Activated naive CD8-positive, alpha-beta T cell treated with anti-CD3 and anti-CD28 coated beads, Interleukin-2, amount 10 ng/mL, durations not matched to agents 7 days and 5 days (primary cell): ENCODE data around the gene ECI1. TPM values are rescaled to one million over a fixed set of nuclear protein-coding genes. Genes with fewer than 3 reads are reported as not detected.

Experiments used
- ATAC-seq: fragments of 150-1000 bp; cut with Tn5 transposase; one replicate; pipeline ENCODE4 v1.10.0; 2021; ENCODE audit warnings: low read depth, moderate library complexity
- POLR2A ChIA-PET: fragments of 350-600 bp; sonication (Branson Sonifier 250); formaldehyde crosslinking; loops from one replicate; lab custom pipeline; 2021; ENCODE audit warnings: antibody characterized with exemption; lab: Charles Lee
- DNase-seq: peaks from one replicate; pipeline ENCODE4 v3.0.0; 2021
- H3K27ac Mint-ChIP-seq: one replicate; pipeline ENCODE4 v1.8.0; 2022; ENCODE audit warnings: mild to moderate bottlenecking, mixed read lengths
- H3K27me3 Mint-ChIP-seq: one replicate; pipeline ENCODE4 v1.8.0; 2022; ENCODE audit warnings: mild to moderate bottlenecking, moderate library complexity, mixed read lengths
- H3K36me3 Mint-ChIP-seq: one replicate; pipeline ENCODE4 v1.8.0; 2021; ENCODE audit warnings: mild to moderate bottlenecking, mixed read lengths
- H3K4me1 Mint-ChIP-seq: one replicate; pipeline ENCODE4 v1.8.0; 2021; ENCODE audit warnings: mixed read lengths
- H3K4me3 Mint-ChIP-seq: one replicate; pipeline ENCODE4 v1.8.0; 2022; ENCODE audit warnings: mild to moderate bottlenecking, moderate library complexity, mixed read lengths
- H3K9me3 Mint-ChIP-seq: one replicate; pipeline ENCODE4 v1.8.0; 2021; ENCODE audit warnings: mixed read lengths
- total RNA-seq, 2 experiments: library from RNA; stranded (reverse); gene quantifications; one replicate each; pipeline ENCODE4 v1.2.3, GENCODE V29; 2021

ECI1 gene, protein sequence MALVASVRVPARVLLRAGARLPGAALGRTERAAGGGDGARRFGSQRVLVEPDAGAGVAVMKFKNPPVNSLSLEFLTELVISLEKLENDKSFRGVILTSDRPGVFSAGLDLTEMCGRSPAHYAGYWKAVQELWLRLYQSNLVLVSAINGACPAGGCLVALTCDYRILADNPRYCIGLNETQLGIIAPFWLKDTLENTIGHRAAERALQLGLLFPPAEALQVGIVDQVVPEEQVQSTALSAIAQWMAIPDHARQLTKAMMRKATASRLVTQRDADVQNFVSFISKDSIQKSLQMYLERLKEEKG
- 10 to 100 TPM; 37.4 to 38.0 TPM for total RNA-seq

GRCh38 chr16:2251296-2252111 lies at the start of gene ECI1:
Gene ECI1 (minus strand): TSS chr16:2251587. CDS start chr16:2251566, 21 bp downstream.
- H3K27me3 Mint-ChIP-seq: no peaks in the 10 kb centered on the region
- H3K27ac Mint-ChIP-seq: peak within 1 kb of the TSS; percentile 95
- POLR2A ChIA-PET: interaction anchor here (0.6 to 3.3 kb wide), 17 partner anchors 9 to 287 kb away, joined by 3 to 31 read pairs (median 4); partner anchors contain the start of genes ATP6V0C, CCNF, DNASE1L2 and E4F1
- DNase-seq (peak; percentile 90), ATAC-seq (peak; percentile 84)
- H3K4me3 Mint-ChIP-seq: peak within 1 kb of the TSS; percentile 96
- H3K36me3 Mint-ChIP-seq: peaks cover 13% of the 10 kb centered on the region
- no peaks in the 10 kb centered on the region for H3K9me3 Mint-ChIP-seq
- peaks cover 4% of the 10 kb centered on the region for H3K4me1 Mint-ChIP-seq

- POLR2A ChIA-PET: no interaction called here
- Mint-ChIP-seq H3K27me3 (no peaks in the 10 kb centered on the region), H3K9me3 (no peaks in the 10 kb centered on the region), H3K27ac (no peak overlapping the region), H3K4me3 (no peak overlapping the region), H3K36me3 (no peaks in the 10 kb centered on the region), H3K4me1 (peaks cover 13% of the 10 kb centered on the region)
- DNase-seq: no peak
- ATAC-seq: no peak
These were observed 48.5 kb upstream of the ECI1 start for GRCh38 chr16:2299915-2300192.

GRCh38 chr16:2299121-2299914 lies 47.9 kb upstream of the ECI1 start:
- no peak overlapping the region for H3K27ac Mint-ChIP-seq
- POLR2A ChIA-PET: interaction anchor here (1.0 kb wide), 1 partner anchor 31 kb away, joined by 3 read pairs; no protein-coding TSS in a partner anchor
- H3K27me3 Mint-ChIP-seq: no peaks in the 10 kb centered on the region
- no peak for DNase-seq
- no peak for ATAC-seq
- no peaks in the 10 kb centered on the region for H3K36me3 Mint-ChIP-seq
- no peaks in the 10 kb centered on the region for H3K9me3 Mint-ChIP-seq
- H3K4me1 Mint-ChIP-seq: peaks cover 13% of the 10 kb centered on the region
- H3K4me3 Mint-ChIP-seq: no peak overlapping the region

DNA sequence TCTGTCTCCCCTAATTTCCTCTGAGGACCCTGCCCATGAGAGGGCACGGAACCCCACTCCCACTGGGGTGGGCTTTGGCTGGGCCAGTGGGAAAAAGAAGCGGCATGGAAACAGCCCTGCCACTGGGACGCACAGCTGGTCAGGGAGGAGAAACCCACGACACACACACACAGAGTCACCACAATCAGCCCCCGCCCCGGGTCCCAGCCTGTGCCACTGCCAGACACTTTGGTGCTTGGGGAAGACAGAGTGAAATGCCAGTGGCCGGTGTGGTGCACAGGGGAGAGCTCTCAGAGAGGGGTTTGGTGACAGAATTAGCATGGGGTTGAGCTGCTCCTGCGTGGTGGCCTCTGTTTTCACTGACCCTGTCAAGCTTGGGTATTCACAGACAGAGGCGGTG lies 47.2 kb upstream of the ECI1 start:
- no peaks in the 10 kb centered on the region for H3K27me3 Mint-ChIP-seq
- ATAC-seq (no peak), DNase-seq (no peak)
- POLR2A ChIA-PET: interaction anchor here (1.0 kb wide), 1 partner anchor 30 kb away, joined by 3 read pairs; no protein-coding TSS in a partner anchor
- no peaks in the 10 kb centered on the region for H3K9me3 Mint-ChIP-seq
- no peaks in the 10 kb centered on the region for H3K36me3 Mint-ChIP-seq
- no peak overlapping the region for H3K27ac Mint-ChIP-seq
- no peak overlapping the region for H3K4me3 Mint-ChIP-seq
- peaks cover 13% of the 10 kb centered on the region for H3K4me1 Mint-ChIP-seq

DNA sequence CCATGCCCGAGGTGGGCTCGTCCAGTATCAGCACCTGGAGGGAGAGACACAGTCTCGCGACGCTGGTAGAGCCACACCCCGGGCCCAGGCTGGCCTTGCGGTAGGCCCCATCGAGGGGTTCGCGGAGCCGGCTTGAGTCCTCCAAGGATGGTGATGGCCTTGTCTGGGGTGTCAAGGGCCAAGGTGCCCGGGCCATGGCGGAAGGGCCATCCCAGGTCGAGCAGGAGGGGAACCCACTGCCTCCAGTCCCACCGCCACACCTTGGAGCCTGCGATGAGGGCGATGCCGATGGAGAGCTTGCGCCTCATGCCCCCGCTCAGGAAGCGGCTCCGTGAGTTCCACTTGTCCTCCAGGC lies 46.1 kb upstream of the ECI1 start:
- ATAC-seq: no peak
- H3K27ac Mint-ChIP-seq: peak overlapping the region; percentile 79
- H3K27me3 Mint-ChIP-seq: no peaks in the 10 kb centered on the region
- peaks cover 13% of the 10 kb centered on the region for H3K4me1 Mint-ChIP-seq
- no peaks in the 10 kb centered on the region for H3K36me3 Mint-ChIP-seq
- DNase-seq: no peak
- H3K9me3 Mint-ChIP-seq: no peaks in the 10 kb centered on the region
- H3K4me3 Mint-ChIP-seq: no peak overlapping the region
- POLR2A ChIA-PET: interaction anchor here (0.6 to 1.4 kb wide), 5 partner anchors 27 to 235 kb away, joined by 3 to 5 read pairs (median 3); partner anchors contain the start of genes ECI1 and RNPS1

DNA sequence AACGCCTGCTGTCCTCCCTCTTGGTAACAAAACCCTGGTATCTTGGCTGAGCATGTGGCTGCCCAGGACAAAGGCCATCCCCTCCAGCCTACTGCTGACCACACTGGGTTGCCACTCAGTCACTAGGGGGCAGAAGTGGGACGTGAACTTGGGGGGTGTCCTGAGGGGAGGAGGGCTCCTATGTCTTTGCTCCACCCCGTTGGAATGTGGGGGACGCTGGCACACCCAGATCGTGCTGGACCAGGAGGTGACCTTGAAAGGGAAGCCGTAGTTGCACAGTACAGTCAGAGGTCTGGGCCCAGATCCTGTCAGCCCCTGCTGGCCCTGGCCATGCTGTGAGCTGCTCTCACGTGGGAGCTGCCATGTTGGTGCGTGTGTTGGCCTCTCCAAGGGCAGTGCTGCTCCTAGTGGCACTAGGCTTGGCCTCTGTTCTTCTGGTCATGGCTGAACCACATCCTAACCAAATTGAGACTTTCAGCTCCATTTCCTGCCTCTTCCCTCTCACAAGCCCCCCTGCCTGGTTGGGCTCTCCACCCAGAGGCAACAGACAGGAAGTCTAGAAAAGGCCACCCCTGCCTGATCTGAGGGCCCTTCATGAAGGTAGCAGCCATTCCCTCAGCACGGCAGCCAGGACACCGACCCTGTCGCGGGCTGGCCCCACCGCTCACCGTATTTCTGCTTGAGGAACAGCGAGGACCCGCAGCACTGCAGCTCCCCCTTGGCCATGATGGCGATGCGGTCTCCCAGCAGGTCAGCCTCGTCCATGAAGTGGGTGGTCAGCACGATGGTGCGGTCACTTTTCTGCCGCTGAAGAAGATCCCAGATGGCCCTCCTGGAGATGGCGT lies 45.5 kb upstream of the ECI1 start:
- peaks cover 13% of the 10 kb centered on the region for H3K4me1 Mint-ChIP-seq
- DNase-seq (peak; percentile 51), ATAC-seq (peak; percentile 81)
- H3K4me3 Mint-ChIP-seq: peak overlapping the region; percentile 22
- POLR2A ChIA-PET: interaction anchor here (0.6 to 1.4 kb wide), 5 partner anchors 26 to 236 kb away, joined by 3 to 5 read pairs (median 3); partner anchors contain the start of genes ECI1 and RNPS1
- no peaks in the 10 kb centered on the region for H3K27me3 Mint-ChIP-seq
- peak overlapping the region; percentile 79 for H3K27ac Mint-ChIP-seq
- no peaks in the 10 kb centered on the region for H3K9me3 Mint-ChIP-seq
- H3K36me3 Mint-ChIP-seq: no peaks in the 10 kb centered on the region

DNA sequence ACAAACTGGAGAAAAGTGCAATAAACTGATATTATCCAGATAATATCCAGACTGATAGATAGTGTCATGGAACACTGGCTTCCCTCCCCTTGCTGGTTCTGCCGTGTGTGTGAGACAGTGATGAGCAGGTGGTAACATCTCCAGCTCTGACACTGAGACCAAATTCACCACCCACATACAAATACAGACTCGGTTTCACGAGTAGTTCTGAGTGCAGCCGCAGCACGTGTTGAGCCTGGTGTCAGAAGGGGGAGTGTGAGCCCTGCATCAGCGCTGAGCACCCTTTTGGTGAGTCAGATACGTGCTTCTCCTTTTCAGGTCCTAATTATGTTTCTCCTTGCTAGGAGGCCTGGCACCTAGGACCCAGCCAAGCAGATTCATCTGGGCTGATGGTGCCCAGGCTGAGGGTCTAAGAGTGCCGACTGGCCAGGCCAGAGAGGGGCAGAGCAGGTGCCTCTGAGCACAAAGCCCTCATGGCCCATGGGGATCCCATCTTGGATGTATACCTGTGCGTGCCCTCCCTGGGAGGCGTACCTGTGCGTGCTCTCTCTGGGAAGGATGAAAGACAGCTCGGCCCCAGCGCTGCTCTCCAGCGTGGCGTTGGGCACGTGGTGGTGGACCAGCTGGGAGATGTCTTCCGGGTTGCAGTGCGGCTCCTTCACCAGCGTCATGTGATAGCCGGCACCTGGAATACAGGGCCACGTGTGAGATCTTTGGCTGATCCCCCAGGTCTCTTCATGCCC lies 43.8 kb upstream of the ECI1 start:
- Mint-ChIP-seq H3K27me3 (no peaks in the 10 kb centered on the region), H3K4me3 (no peak overlapping the region), H3K4me1 (peaks cover 13% of the 10 kb centered on the region), H3K9me3 (no peaks in the 10 kb centered on the region), H3K27ac (no peak overlapping the region), H3K36me3 (no peaks in the 10 kb centered on the region)
- no peak for ATAC-seq
- DNase-seq: no peak
- POLR2A ChIA-PET: interaction anchor here (0.7 kb wide), 1 partner anchor 237 kb away, joined by 4 read pairs; no protein-coding TSS in a partner anchor

GRCh38 chr16:2292221-2292620 lies 40.8 kb upstream of the ECI1 start:
- no peak overlapping the region for H3K27ac Mint-ChIP-seq
- POLR2A ChIA-PET: no interaction called here
- H3K9me3 Mint-ChIP-seq: no peaks in the 10 kb centered on the region
- ATAC-seq: no peak
- DNase-seq: no peak
- H3K4me1 Mint-ChIP-seq: peaks cover 12% of the 10 kb centered on the region
- no peaks in the 10 kb centered on the region for H3K27me3 Mint-ChIP-seq
- H3K4me3 Mint-ChIP-seq: no peak overlapping the region
- H3K36me3 Mint-ChIP-seq: no peaks in the 10 kb centered on the region

DNA sequence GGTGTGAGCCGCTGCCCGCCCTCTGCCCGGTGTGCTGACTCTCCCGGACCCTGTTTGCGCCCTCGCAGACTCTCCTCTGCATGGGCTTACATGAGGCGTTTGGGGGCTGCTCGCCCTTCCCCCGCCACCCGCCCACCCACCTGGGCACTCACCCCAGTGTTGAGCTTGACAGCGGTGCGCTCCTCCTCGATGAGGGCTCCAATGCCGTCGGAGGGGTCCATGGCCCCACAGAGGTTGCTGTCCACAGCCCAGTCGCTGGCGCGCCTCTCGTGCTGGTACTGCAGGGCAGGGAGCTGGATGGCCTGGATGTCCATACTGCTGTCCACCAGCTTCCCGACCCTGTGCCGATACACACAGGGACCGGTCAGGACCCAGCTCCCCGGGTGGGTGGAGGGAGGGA lies 37.9 kb upstream of the ECI1 start:
- POLR2A ChIA-PET: no interaction called here
- no peaks in the 10 kb centered on the region for H3K27me3 Mint-ChIP-seq

DNA sequence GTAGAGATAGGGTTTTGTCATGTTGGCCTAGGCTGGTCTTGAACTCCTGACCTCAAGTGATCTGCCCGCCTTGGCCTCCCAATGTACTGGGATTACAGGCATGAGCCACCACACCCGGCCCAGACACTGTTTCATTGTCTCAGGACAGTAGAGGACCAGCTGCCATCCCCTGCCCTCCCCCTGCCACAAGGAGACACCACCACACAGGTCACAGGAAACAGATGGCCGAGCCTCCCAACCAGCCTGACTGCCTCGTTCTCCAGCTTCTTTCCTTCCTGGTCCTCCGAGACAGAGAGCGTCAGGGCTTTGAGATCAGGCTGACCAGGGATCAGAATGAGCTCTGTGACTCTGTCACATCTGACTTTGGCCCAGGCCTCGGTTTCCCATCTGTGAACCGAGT lies 37.3 kb upstream of the ECI1 start:
- H3K4me3 Mint-ChIP-seq: no peak overlapping the region
- H3K4me1 Mint-ChIP-seq: no peaks in the 10 kb centered on the region
- DNase-seq (no peak), ATAC-seq (no peak)
- H3K27ac Mint-ChIP-seq: no peak overlapping the region
- H3K9me3 Mint-ChIP-seq: no peaks in the 10 kb centered on the region
- H3K36me3 Mint-ChIP-seq: no peaks in the 10 kb centered on the region
- POLR2A ChIA-PET: interaction anchor here (0.8 kb wide), 1 partner anchor 20 kb away, joined by 4 read pairs; the partner anchor contains the start of gene RNPS1
- H3K27me3 Mint-ChIP-seq: no peaks in the 10 kb centered on the region

More for the DNA sequence above, 37.9 kb upstream of the ECI1 start:
- Mint-ChIP-seq H3K27ac (no peak overlapping the region), H3K4me3 (no peak overlapping the region), H3K9me3 (no peaks in the 10 kb centered on the region), H3K4me1 (no peaks in the 10 kb centered on the region), H3K36me3 (no peaks in the 10 kb centered on the region)
- DNase-seq: no peak
- no peak for ATAC-seq

DNA sequence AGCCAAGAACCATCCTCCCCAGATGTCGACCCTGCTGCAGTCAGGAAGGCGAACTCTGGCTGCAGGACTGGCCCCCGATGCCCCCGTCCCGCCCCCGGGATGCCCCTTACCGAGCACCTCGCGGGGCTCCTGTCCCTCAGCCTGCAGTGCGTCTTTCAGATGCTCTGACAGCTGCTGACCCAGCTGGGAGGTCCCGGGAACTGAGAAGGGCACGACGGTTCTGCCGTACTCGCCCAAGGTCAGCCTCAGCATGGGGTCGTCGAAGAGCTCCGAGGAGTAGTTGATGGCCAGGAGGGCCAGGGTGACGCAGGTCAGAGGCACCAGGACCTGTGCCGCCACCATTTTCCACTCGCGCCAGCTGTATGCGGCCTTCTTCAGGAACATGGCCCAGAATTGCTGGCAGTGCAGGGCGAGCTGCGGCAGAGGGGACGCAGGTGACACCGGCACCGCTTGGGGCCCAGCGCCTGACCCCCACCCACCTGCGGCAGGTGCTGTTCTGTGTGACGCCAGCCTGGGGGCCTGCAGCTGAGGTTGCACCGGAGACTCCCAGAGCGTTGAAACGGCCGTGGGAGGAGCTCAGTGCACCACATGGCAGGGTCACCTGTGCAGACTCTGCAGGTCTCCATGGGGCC lies 36.6 kb upstream of the ECI1 start:
- DNase-seq (no peak), ATAC-seq (no peak)
- no peaks in the 10 kb centered on the region for H3K27me3 Mint-ChIP-seq
- H3K36me3 Mint-ChIP-seq: no peaks in the 10 kb centered on the region
- POLR2A ChIA-PET: interaction anchor here (0.8 kb wide), 1 partner anchor 19 kb away, joined by 4 read pairs; the partner anchor contains the start of gene RNPS1
- H3K4me1 Mint-ChIP-seq: no peaks in the 10 kb centered on the region
- H3K27ac Mint-ChIP-seq: no peak overlapping the region
- H3K9me3 Mint-ChIP-seq: no peaks in the 10 kb centered on the region
- no peak overlapping the region for H3K4me3 Mint-ChIP-seq
